ENCODE results near the gene XPR1. TPM values are rescaled to one million over a fixed set of nuclear protein-coding genes. Genes with fewer than 3 reads are reported as not detected.

Gene XPR1
- total and polyA plus RNA-seq, 2 of the 8 experiments (the other 6 are each of a cell fraction or from before 2014, with no cell fraction given), result 28.6 to 43.9 TPM

DNA sequence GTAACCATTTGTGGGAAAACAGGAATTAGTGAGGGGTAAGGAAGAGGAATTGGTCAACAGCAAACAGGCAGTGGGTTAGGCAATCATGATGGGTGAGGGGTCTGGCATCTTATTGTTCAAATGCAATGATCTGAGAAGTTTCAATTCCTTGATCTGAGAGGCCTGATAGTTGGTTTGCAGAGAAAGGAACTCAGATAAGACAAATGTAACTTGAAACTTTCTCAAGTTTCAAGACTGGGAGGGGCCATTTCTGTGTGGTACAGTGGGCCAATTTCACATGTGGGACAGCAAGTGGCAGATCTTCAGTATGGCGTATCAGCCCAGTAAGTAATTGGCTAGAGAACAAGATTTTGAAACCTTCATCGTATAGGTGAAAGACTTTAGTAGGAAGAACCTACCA, 102.5 kb downstream of the XPR1 start:
- H4K5ac ChIP-seq (ENCODE audit: insufficient read length, low read depth, low read length), result no peak overlapping the region
- no peak overlapping the region for H3K56ac ChIP-seq (replicated peaks; ENCODE audit: insufficient read length, low read depth, low read length)
- H3K27me3 ChIP-seq (replicated peaks in 1 of 4; ENCODE audit: control insufficient read depth in 3 of 4, extremely low read depth in 1 of 4, insufficient read depth in 3 of 4, low read length in 3 of 4), result no peaks in the 10 kb centered on the region
- ChIA-PET POLR2A (ENCODE audit: partially characterized antibody) (no interaction called here), CTCF (ENCODE audit: partially characterized antibody) (no interaction called here)
- H3K23me2 ChIP-seq (ENCODE audit: low read depth, low read length), result no peaks in the 10 kb centered on the region
- H3K9ac ChIP-seq (replicated peaks in 1 of 4; ENCODE audit: extremely low read depth in 1 of 4, low read depth in 3 of 4, low read length in 3 of 4), result no peak overlapping the region
- no peak overlapping the region for H3K14ac ChIP-seq (ENCODE audit: insufficient read length)
- FAIRE-seq (no peak), DNase-seq (ENCODE audit: low read depth in 1 of 2, low spot score in 2 of 2) (no peak)
- no peak overlapping the region for H2BK20ac ChIP-seq (ENCODE audit: low read length)
- no peak overlapping the region for H2AK5ac ChIP-seq (ENCODE audit: low read depth, low read length)
- H3K4me3 ChIP-seq (ENCODE audit: extremely low read depth in 1 of 4, insufficient read depth in 2 of 4, low read depth in 3 of 4, low read length in 4 of 4), result no peak overlapping the region
- H3K4me2 ChIP-seq (ENCODE audit: insufficient read depth in 1 of 2, low read depth in 2 of 2, low read length in 2 of 2), result no peak overlapping the region
- no peak overlapping the region for H4K91ac ChIP-seq (replicated peaks; ENCODE audit: insufficient read length, low read length)
- peaks cover 12 to 20% of the 10 kb centered on the region in 2 experiments; a peak in 3 of 4 replicates for H3K9me3 ChIP-seq (ENCODE audit: insufficient read depth in 2 of 2, low read depth in 1 of 2, low read length in 1 of 2)
- no peak overlapping the region for H2BK120ac ChIP-seq (replicated peaks; ENCODE audit: low read depth, low read length)
- peaks cover 0 to 7% (median 0%) of the 10 kb centered on the region in 4 experiments; a peak in 2 of 8 replicates for H3K36me3 ChIP-seq (ENCODE audit: control insufficient read depth in 2 of 4, insufficient read depth in 4 of 4, low read length in 3 of 4)
- H2BK15ac ChIP-seq (ENCODE audit: low read length), result no peak overlapping the region
- H3K79me2 ChIP-seq (ENCODE audit: control insufficient read depth in 1 of 2, insufficient read depth in 2 of 2, low read length in 2 of 2), result peaks cover 0 to 19% of the 10 kb centered on the region in 2 experiments; a peak in 2 of 4 replicates
- no peak overlapping the region for H3K23ac ChIP-seq (ENCODE audit: insufficient read length)
- H3K18ac ChIP-seq (ENCODE audit: extremely low read depth, low read length), result no peak overlapping the region
- no peaks in the 10 kb centered on the region for H3K79me1 ChIP-seq (ENCODE audit: low read depth, low read length)
- no peak overlapping the region for H3K27ac ChIP-seq (ENCODE audit: low read depth, low read length)
- H2BK5ac ChIP-seq (ENCODE audit: low read depth, low read length), result no peak overlapping the region
- no peak overlapping the region for H4K8ac ChIP-seq (ENCODE audit: extremely low read depth, insufficient read depth, low read length)
- 90% methylated on average over 2 of the region's 2 CpGs; no CpG with 5 or more reads in 1 of the 2 experiments for WGBS, 2 experiments (ENCODE audit: extremely low coverage in 1 of 2, insufficient coverage in 1 of 2, insufficient read length in 1 of 2, insufficient replicate concordance in 2 of 2, low coverage in 1 of 2, low lambda C conversion rate in 2 of 2, missing lambda C conversion rate in 1 of 2)
- no peaks in the 10 kb centered on the region for H4K20me1 ChIP-seq (replicated peaks in 1 of 2; ENCODE audit: control insufficient read depth in 1 of 2, insufficient read depth in 2 of 2, low read length in 2 of 2)
- no peak overlapping the region for H2BK12ac ChIP-seq (ENCODE audit: low read depth, low read length)
- no peak overlapping the region for H2AFZ ChIP-seq (ENCODE audit: low read length)
- H3K4me1 ChIP-seq (replicated peaks in 1 of 4; ENCODE audit: control insufficient read depth in 3 of 4, insufficient read depth in 4 of 4, low read length in 3 of 4), result no peaks in the 10 kb centered on the region
- no peak overlapping the region for H3K4ac ChIP-seq (replicated peaks; ENCODE audit: insufficient read length, low read depth, low read length)
- TF ChIP-seq RAD21 (IDR thresholded peaks at IDR 0.05 in 1 of 2, conservative IDR thresholded peaks at IDR 0.05 in 1 of 2; ENCODE audit: low read depth in 2 of 2, low read length in 2 of 2), result no peak
- TF ChIP-seq ZNF274 (IDR thresholded peaks at IDR 0.05; ENCODE audit: borderline replicate concordance, extremely low read depth, low read length), result no peak
- TF ChIP-seq RXRA (IDR thresholded peaks at IDR 0.05; ENCODE audit: insufficient read depth, low read depth, low read length), result no peak
- no peak for TF ChIP-seq ATF3 (IDR thresholded peaks at IDR 0.05; ENCODE audit: insufficient read depth, low read depth, low read length)
- TF ChIP-seq SP1 (IDR thresholded peaks at IDR 0.05; ENCODE audit: low read depth, low read length), result no peak
- TF ChIP-seq BCL11A (IDR thresholded peaks at IDR 0.05; ENCODE audit: low read depth in 2 of 2, low read length in 2 of 2), result no peak

Data from H1 (cell line).